BJ (cell line): ENCODE results near the gene ABCA13. TPM values are rescaled to one million over a fixed set of nuclear protein-coding genes. Genes with fewer than 3 reads are reported as not detected.

ENCODE experiments used
- CTCF ChIA-PET: fragments of 350-600 bp; formaldehyde crosslinking; extraction: SDS; loops from one replicate; lab custom pipeline; 2021; ENCODE audit warnings: antibody characterized with exemption, inconsistent platforms; lab: Yijun Ruan, JAX
- POLR2A ChIA-PET: fragments of 300-600 bp; sonication (Branson Sonifier 250); formaldehyde crosslinking; extraction: SDS; loops from one replicate; lab custom pipeline; 2021; ENCODE audit warnings: antibody characterized with exemption; lab: Charles Lee
- DNase-seq: peaks from one replicate; pipeline ENCODE4 v3.0.0-alpha.2; 2011; ENCODE audit warnings: low read depth
- H3K27me3 ChIP-seq: 2 replicates; pipeline ENCODE4 v1.6.0; 2011; ENCODE audit warnings: low read length; ENCODE audit not compliant: control insufficient read depth, insufficient read depth
- H3K36me3 ChIP-seq: 2 replicates; pipeline ENCODE4 v1.5.1; 2011; ENCODE audit warnings: low read length; ENCODE audit not compliant: control insufficient read depth, insufficient read depth
- H3K4me3 ChIP-seq: 2 replicates; pipeline ENCODE4 v1.5.1; 2011; ENCODE audit warnings: low read depth, mild to moderate bottlenecking, control low read depth, low read length
- CTCF ChIP-seq: IDR thresholded peaks from 2 replicates; pipeline ENCODE4 v1.5.1; 2011; ENCODE audit warnings: low read depth, mild to moderate bottlenecking, control low read depth, inconsistent platforms, low read length, moderate library complexity; ENCODE audit not compliant: insufficient read depth
- polyA plus RNA-seq: library from polyadenylated mRNA; depleted of rRNA; stranded (reverse); fragments of >200 nt; gene quantifications from 2 replicates; pipeline ENCODE4 v1.2.3, GENCODE V29; 2011

Gene ABCA13
- polyA plus RNA-seq, 1 experiment, result 0.15 TPM

GRCh38 chr7:48351900-48352299 lies 180.6 kb downstream of the ABCA13 start:
- no peak for DNase-seq
- Histone ChIP-seq H3K4me3 (no peak overlapping the region), H3K27me3 (no peaks in the 10 kb centered on the region), H3K36me3 (no peaks in the 10 kb centered on the region)
- ChIA-PET POLR2A (no interaction called here), CTCF (no interaction called here)
- no peak for TF ChIP-seq CTCF

- TF ChIP-seq CTCF, result no peak
- Histone ChIP-seq H3K27me3 (no peaks in the 10 kb centered on the region), H3K36me3 (no peaks in the 10 kb centered on the region), H3K4me3 (no peak overlapping the region)
- POLR2A ChIA-PET, result no interaction called here
- CTCF ChIA-PET, result interaction anchor here (1.0 to 1.7 kb wide), 2 partner anchors 28 to 56 kb away, joined by 3 read pairs; no protein-coding TSS in a partner anchor
- DNase-seq, result no peak
These were observed 184.1 kb downstream of the ABCA13 start for GRCh38 chr7:48355346-48355745.

- DNase-seq, result no peak
- Histone ChIP-seq H3K4me3 (no peak overlapping the region), H3K27me3 (no peaks in the 10 kb centered on the region), H3K36me3 (no peaks in the 10 kb centered on the region)
- POLR2A ChIA-PET, result no interaction called here
- CTCF ChIA-PET, result no interaction called here
- no peak for TF ChIP-seq CTCF
These were observed 189.3 kb downstream of the ABCA13 start for GRCh38 chr7:48360574-48360973.

- no peaks in the 10 kb centered on the region for H3K27me3 ChIP-seq
- ChIA-PET CTCF (no interaction called here), POLR2A (no interaction called here)
- DNase-seq, result no peak
- no peak for TF ChIP-seq CTCF
- H3K36me3 ChIP-seq, result no peaks in the 10 kb centered on the region
- no peak overlapping the region for H3K4me3 ChIP-seq
These were observed 191.9 kb downstream of the ABCA13 start for GRCh38 chr7:48363174-48363573.

GRCh38 chr7:48365010-48365409 lies 193.8 kb downstream of the ABCA13 start:
- Histone ChIP-seq H3K4me3 (no peak overlapping the region), H3K36me3 (no peaks in the 10 kb centered on the region), H3K27me3 (no peaks in the 10 kb centered on the region)
- no peak for DNase-seq
- POLR2A ChIA-PET, result no interaction called here
- CTCF ChIA-PET, result interaction anchor here (0.7 kb wide), 1 partner anchor 237 kb away, joined by 3 read pairs; no protein-coding TSS in a partner anchor
- TF ChIP-seq CTCF, result no peak
